Measurements from ENCODE around the gene UCN. TPM values are rescaled to one million over a fixed set of nuclear protein-coding genes. Genes with fewer than 3 reads are reported as not detected.

Gene UCN
- total RNA-seq, 3 donors from 2014 or later = 0.80 to 8.8 (median 4.6) TPM

DNA sequence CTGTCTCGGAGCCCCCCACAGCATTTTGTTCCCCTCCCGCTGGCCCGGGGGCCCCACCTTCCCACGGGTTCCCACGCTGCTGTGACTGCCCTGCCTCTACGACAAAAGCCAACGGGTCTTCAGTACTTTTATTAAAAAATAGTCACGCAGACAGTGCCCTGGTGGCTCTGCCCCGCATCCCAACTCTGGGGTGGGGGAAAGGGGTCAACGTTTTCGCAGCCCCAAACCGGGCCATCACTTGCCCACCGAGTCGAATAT lies 1.0 kb downstream of the UCN start:
- Histone ChIP-seq H3K9me3 (no peaks in the 10 kb centered on the region), H3K4me3 (peak overlapping the region in 1 of 3 donors; percentile 54), H3K27ac (no peak overlapping the region), H3K27me3 (peaks cover 17 to 34% of the 10 kb centered on the region in 2 donors), H3K4me1 (no peaks in the 10 kb centered on the region), H3K36me3 (no peaks in the 10 kb centered on the region)
- no peak for TF ChIP-seq CTCF (IDR thresholded peaks at IDR 0.05)
- no peak for TF ChIP-seq POLR2A (IDR thresholded peaks at IDR 0.05)
- no peak for TF ChIP-seq POLR2AphosphoS5 (IDR thresholded peaks at IDR 0.05)
- intact Hi-C loops (cut with DNase I; ENCODE audit: low total_unique reads) = loop anchor here (10.0 kb wide), 1 partner anchor 212 kb away; no protein-coding TSS in a partner anchor
- DNase-seq (ENCODE audit: low spot score in 2 of 2) = no peak

- H3K4me3 ChIP-seq = peak overlapping the region in 1 of 3 donors; percentile 54
Measured at GRCh38 chr2:27306573-27307286, 1.5 kb downstream of the UCN start.

GRCh38 chr2:27306136-27306535 lies 2.1 kb downstream of the UCN start:
- no peak for DNase-seq (ENCODE audit: low spot score in 2 of 2)
- TF ChIP-seq CTCF (IDR thresholded peaks at IDR 0.05) (no peak), POLR2A (IDR thresholded peaks at IDR 0.05) (no peak), POLR2AphosphoS5 (IDR thresholded peaks at IDR 0.05) (no peak)
- Histone ChIP-seq H3K27me3 (peaks cover 17 to 34% of the 10 kb centered on the region in 2 donors), H3K9me3 (no peaks in the 10 kb centered on the region), H3K27ac (no peak overlapping the region), H3K4me3 (peak overlapping the region in 1 of 3 donors; percentile 54), H3K36me3 (no peaks in the 10 kb centered on the region), H3K4me1 (no peaks in the 10 kb centered on the region)
- intact Hi-C loops (cut with DNase I; ENCODE audit: low total_unique reads) = loop anchor here (10.0 kb wide), 1 partner anchor 211 kb away; no protein-coding TSS in a partner anchor

More at GRCh38 chr2:27306573-27307286, 1.5 kb downstream of the UCN start:
- no peak for DNase-seq (ENCODE audit: low spot score in 2 of 2)
- intact Hi-C loops (cut with DNase I; ENCODE audit: low total_unique reads) = loop anchor here (10.0 kb wide), 1 partner anchor 212 kb away; no protein-coding TSS in a partner anchor
- no peaks in the 10 kb centered on the region for H3K36me3 ChIP-seq
- H3K4me1 ChIP-seq = no peaks in the 10 kb centered on the region
- TF ChIP-seq POLR2AphosphoS5 (IDR thresholded peaks at IDR 0.05) = no peak
- TF ChIP-seq POLR2A (IDR thresholded peaks at IDR 0.05) = no peak
- TF ChIP-seq CTCF (IDR thresholded peaks at IDR 0.05) = no peak
- H3K27ac ChIP-seq = no peak overlapping the region
- H3K27me3 ChIP-seq = peaks cover 17 to 34% of the 10 kb centered on the region in 2 donors
- no peaks in the 10 kb centered on the region for H3K9me3 ChIP-seq

DNA sequence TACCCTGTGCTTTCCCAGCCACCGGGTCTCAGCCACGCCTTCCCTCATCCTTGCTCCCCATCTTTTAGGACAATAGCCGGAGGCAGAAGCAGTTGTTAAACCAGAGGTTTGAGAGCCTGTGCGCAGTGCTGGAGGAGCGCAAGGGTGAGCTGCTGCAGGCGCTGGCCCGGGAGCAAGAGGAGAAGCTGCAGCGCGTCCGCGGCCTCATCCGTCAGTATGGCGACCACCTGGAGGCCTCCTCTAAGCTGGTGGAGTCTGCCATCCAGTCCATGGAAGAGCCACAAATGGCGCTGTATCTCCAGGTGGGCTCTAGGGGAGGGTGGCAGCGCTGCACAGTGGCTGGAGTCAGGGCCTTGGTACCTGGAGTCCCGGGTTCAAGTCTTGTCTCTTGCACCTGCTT lies 2.7 kb downstream of the UCN start:
- DNase-seq (ENCODE audit: low spot score in 2 of 2) = no peak
- intact Hi-C loops (cut with DNase I; ENCODE audit: low total_unique reads) = loop anchor here (10.0 kb wide), 1 partner anchor 211 kb away; no protein-coding TSS in a partner anchor
- Histone ChIP-seq H3K4me1 (no peaks in the 10 kb centered on the region), H3K27ac (no peak overlapping the region), H3K27me3 (peaks cover 17 to 34% of the 10 kb centered on the region in 2 donors), H3K36me3 (no peaks in the 10 kb centered on the region), H3K4me3 (no peak overlapping the region), H3K9me3 (no peaks in the 10 kb centered on the region)
- TF ChIP-seq CTCF (IDR thresholded peaks at IDR 0.05) (no peak), POLR2A (IDR thresholded peaks at IDR 0.05) (no peak), POLR2AphosphoS5 (IDR thresholded peaks at IDR 0.05) (no peak)

DNA sequence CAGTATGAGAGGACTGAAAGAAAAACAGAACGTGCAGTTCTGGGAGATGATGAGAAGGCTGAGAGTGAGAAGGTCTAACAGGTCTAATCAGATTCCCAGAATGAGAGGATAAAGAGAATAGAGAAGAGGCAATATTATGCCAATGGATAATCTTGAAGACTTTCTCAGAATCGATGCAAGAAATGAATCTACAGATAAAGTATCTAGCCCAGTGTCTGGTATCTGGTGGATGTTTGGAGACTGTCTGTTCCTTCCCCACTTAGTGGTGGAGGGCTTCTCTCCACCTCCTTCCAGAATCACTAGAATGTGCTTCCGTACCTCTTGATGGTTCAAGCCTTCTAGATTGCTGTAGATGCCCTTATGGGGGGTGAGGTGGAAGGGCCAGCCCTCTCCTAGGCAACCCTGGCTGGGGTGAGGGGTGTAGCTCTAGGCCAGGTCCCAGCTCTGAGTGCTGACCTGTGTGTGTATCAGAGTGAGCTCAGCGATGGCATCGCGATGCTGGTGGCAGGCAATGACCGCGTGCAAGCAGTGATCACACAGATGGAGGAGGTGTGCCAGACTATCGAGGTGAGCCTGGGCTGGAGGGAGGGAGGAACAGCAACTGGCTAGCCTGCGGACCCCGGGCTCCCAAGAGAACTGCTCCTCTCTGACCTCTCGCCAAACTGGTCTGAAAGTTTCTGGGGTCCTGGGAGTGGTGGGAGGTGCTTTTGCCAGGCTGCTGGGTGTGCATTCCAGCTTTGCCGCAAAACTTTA lies 3.6 kb downstream of the UCN start:
- Histone ChIP-seq H3K27me3 (peaks cover 17 to 34% of the 10 kb centered on the region in 2 donors), H3K4me1 (no peaks in the 10 kb centered on the region), H3K4me3 (no peak overlapping the region), H3K9me3 (no peaks in the 10 kb centered on the region), H3K27ac (no peak overlapping the region), H3K36me3 (no peaks in the 10 kb centered on the region)
- intact Hi-C loops (cut with DNase I; ENCODE audit: low total_unique reads) = loop anchor here (10.0 kb wide), 1 partner anchor 210 kb away; no protein-coding TSS in a partner anchor
- DNase-seq (ENCODE audit: low spot score in 2 of 2) = no peak
- TF ChIP-seq CTCF (IDR thresholded peaks at IDR 0.05) (no peak), POLR2AphosphoS5 (IDR thresholded peaks at IDR 0.05) (no peak)
